HL-60 (cell line): ENCODE measurements around the gene ATP10B.

Source experiments
- CTCF ChIP-seq: IDR thresholded peaks from one replicate; pipeline ENCODE4 v1.5.1; 2011; ENCODE audit warnings: low read length, control low read depth, inconsistent platforms; ENCODE audit not compliant: insufficient read depth
- GABPA ChIP-seq: IDR thresholded peaks from 2 replicates; pipeline ENCODE4 v1.6.1; 2012; ENCODE audit warnings: low read depth
- POLR2AphosphoS5 ChIP-seq: IDR thresholded peaks from 2 replicates; pipeline ENCODE4 v1.6.1; 2012; ENCODE audit warnings: low read depth
- REST ChIP-seq: IDR thresholded peaks from 2 replicates; pipeline ENCODE4 v1.6.1; 2012; ENCODE audit warnings: low read depth; ENCODE audit not compliant: insufficient replicate concordance
- SPI1 ChIP-seq: IDR thresholded peaks from 2 replicates; pipeline ENCODE4 v1.6.1; 2012; ENCODE audit warnings: low read depth, mild to moderate bottlenecking, borderline replicate concordance

- TF ChIP-seq CTCF (no peak), POLR2AphosphoS5 (no peak), GABPA (no peak), REST (no peak), SPI1 (no peak)
Observed at GRCh38 chr5:160545832-160546231, 306.2 kb downstream of the ATP10B start.
